HL-60/S4 treated with phorbol 12-myristate 13-acetate at 8.2 ng/mL for 4 days and 3 days (cell line): Measurements from ENCODE around the gene KRTAP10-9.
"Not testable (repeated sequence)": the region's sequence is repeated elsewhere in the genome, so short reads cannot be mapped to it uniquely, and the experiment has no call there.

Source experiments
- in situ Hi-C: fragments of 300-500 bp; cut with MboI; formaldehyde crosslinking; loops from 2 replicates; pipeline ENCODE4 v1.15.0; 2022; ENCODE audit warnings: low sequenced_read_pairs

Gene KRTAP10-9, protein sequence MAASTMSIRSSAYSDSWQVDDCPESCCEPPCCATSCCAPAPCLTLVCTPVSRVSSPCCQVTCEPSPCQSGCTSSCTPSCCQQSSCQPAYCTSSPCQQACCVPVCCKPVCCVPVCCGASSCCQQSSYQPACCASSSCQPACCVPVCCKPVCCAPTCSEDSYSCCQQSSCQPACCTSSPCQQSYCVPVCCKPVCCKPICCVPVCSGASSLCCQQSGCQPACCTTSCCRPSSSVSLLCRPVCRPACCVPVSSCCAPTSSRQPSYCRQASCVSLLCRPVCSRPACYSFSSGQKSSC

DNA sequence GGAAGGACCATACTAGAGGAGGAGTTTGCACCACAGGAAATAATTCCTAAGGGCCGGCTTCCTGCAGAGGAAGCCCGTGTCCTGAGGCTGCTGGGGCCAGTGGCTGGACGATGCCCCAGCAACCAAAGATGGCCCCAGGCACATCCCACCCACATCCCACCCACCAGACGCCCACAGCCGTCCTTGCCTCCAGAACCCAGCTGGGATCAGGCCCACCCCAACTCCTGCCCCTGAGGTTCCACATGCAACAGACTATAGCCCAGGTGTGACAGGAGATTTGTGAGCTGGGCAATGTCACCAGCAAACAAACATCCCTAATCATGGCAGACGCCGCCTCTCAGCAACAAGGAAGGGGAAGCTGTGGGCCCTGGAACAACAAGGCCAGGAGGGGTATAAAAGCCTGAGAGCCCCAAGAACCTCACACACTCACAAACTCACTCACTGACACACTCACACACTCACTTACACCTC is at the start of gene KRTAP10-9:
KRTAP10-9 (plus strand) TSS at position 421 of the 471 bp plus-strand sequence. CDS start 79 bp downstream, outside the sequence.
- in situ Hi-C loops = no loop called here

DNA sequence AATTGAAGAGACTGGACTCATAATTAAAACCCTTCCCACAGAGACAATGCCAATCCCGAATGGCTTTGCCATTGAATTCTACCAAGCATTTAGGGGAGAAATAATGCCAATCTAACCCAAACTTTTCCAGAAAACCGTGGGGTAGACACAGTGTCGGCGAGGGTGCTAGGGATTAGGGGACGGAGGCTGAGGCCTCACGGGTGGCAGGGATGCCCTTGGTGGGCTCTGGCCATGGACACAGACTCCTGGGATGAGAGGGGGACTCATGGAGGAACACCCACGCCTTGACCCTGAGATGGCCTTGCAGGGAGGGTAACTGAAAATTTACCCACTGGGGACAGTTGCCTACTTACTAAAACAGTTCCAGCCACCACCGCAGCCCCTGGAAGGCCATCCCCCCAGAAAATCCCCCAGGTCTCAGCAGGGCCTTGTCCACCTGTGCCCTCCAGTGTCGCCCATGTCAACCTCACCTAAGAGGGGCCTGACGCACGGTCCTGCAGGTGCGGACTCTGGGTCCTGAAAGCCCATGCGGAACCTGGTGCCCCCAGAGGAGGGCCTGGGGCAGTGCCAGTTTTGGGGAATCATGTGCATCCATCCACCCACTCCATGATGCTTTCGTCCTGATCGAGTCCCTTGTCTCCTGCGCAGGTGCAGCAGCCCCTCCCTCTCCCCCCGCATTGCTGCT is 48.4 kb upstream of the KRTAP10-9 start:
- in situ Hi-C loops = no loop called here

DNA sequence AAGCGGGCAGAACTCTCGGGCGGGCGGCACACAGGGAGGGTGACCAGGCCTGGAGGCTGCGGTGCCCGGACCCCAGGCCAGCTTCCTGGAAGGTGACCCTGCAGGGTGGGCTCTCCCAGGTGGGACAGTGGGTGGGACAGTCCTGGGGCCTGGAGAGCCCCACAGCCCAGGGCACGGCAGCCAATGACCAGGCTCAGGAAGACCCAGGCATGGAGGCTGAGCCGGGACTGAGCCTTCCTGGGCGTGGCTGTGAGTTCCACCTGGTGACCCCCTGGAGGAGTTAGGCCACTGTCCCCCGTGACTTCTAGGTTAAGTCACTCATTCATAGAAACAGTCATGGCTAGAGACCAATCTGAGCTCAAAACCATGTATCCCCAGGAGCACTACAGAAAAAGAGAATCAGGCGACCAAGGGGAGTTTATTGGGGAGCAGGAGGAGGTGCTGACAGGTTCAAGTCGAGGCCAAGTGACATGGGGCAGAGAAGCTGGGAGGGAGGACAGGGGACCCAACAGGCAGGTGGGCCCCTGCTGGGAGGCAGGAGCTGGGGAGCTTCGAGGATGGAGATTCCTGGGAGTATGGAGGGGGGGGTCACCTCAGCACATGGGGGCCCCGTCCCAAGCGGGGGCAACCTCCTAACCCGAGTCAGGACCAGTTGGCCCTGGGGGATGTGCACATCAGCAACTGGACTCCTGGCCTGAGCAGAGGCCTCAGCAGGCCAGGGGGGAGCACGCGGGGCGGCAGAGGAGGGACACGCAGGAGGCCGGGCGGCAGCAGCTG is 47.6 kb upstream of the KRTAP10-9 start:
- in situ Hi-C loops = no loop called here

DNA sequence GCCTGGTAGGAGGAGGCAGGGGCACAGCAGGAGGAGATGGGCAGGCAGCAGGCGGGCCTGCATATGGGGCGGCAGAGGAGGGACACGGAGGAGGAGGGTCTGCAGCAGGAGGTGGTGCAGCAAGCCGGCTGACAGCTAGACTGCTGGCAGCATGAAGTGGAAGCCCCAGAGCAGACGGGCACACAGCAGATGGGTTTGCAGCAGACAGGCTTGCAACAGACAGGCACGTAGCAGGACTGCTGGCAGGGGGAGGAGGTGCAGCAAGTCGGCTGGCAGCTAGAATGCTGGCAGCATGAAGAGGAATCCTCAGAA is 47.1 kb upstream of the KRTAP10-9 start:
- in situ Hi-C loops = no loop called here

DNA sequence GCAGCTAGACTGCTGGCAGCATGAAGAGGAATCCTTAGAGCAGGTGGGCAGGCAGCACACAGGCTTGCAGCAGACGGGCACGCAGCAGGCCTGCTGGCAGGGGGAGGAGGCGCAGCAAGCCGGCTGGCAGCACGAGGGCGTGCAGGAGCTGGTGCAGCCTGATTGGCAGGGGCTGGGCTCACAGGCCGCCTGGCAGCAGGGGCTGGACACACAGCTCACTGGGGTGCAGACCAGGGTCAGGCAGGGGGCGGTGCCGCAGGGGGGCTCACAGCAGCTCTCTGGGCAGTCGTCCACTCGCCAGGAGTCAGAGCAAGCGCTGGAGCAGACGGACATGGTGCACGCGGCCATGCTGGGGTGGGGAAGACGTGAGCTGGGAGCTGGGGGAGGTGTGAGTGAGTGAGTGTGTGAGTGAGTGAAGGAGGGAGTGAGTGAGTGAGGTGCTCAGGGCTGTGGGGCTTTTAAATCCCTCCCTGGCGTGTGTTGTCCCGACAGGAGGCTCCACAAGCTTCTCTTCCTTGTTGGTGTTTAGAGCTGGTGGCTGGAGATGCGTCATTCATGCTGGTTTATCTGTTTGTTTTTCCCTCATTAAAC is 46.6 kb upstream of the KRTAP10-9 start, which contains the start of gene KRTAP10-5:
KRTAP10-5 (minus strand) TSS at position 374 of the 591 bp plus-strand sequence; CDS start at position 348, 26 bp downstream.
- in situ Hi-C loops = not testable (repeated sequence)

DNA sequence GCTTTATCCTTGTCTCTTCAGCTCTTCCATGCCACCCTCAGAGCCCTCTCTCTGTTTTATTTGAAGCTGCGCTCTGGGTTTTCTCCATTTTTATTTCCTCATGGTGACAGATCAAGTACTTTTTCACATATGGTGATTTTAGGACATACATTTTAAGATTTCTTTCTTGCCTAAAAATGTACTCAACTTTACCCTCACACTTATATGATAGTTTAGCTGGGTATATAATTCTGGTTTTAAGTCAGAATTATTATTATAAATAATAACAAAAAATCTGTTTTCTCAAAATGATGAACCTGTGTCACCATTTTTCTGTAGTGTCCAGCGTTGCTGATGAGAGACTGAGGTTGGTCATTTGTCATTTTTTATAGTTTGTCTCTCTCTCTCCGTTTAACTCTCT is 45.7 kb upstream of the KRTAP10-9 start:
- in situ Hi-C loops = no loop called here

DNA sequence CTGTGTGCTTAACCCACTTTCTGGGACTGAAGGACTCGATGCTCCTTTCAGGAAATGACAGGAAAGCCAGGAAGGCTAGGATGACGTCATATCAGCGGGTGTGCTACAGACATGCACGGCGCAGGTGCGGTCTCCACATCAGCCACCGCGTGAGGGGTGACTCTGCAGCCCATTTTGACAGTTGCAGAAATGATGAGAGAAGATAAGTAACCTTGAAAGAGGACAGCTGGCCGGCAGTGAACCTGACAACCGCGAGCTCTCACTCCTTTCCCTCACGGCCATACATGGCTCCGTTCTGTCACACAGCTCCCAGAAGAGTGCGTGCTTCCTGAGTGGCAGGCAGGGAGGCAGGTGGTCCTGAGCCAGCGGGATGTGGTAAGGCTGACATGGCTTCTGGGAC is 44.8 kb upstream of the KRTAP10-9 start:
- in situ Hi-C loops = no loop called here

DNA sequence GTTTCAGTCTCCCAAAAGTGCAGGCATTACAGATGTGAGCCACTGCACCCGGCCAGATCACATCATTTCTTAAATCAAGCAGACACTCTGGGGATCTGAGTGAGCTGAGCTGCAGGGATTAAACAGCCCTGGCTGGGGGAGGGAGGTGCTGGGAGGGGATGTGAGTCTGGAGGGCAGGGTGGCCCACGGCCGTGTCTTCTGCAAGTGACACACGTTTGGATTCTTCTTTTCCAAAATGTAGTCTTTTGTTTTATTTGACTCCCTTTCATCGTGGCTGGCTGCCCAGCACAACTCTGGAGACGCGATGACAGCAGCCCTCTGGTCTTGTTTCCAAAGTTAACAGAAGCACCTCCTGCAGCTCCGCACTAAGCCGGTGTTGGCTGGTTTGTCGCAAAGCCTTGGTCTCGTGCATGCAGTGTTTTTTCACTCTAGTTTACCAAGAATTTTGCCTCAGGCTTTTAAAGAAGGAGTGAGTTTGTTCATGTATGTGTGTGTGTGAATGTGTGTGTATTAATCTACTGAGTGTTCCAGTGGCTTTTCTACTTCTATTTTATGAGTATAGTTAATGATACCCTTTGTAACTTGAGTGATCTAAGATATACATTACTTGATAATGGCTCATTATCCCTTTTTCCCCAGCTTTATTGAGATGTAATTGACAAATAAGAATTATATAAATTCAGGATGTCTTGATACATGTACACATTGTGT is 43.6 kb upstream of the KRTAP10-9 start:
- in situ Hi-C loops = no loop called here

DNA sequence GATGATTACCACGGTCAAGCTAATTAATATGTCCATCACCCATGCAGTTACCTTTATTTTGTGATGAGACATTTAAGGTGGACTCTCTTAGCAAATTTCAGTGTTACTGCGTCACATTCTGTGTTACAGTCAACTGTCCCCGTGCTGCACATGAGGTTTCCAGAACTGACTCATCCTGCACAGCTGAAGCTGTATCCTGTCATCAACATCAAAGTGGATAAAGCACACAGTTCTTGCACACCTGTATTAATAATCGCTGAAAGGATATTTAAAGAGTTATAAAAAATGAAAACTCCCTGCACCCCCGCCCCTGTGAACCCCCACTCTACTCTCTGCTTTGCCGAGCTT is 43.1 kb upstream of the KRTAP10-9 start:
- in situ Hi-C loops = no loop called here

DNA sequence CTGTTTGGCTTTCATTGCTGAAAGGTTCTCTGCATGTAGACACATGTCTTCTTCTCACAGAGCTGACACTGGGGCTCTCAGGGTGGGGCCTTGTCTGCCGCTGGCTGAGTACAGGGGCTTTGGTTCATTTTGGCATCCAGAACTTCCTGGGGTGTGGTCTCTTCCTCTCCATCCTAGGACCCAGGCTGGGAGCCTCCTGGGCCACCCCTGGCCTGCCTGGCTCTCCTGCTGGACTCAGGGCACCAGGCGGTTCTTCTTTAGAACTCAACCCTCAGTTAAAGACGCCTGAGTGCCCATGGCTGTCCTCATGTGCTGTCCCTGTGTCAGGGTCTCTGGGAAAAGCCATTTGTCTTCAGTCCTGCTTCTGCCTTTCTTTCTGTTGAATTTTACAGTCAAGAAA is 41.0 kb upstream of the KRTAP10-9 start:
- in situ Hi-C loops = no loop called here

DNA sequence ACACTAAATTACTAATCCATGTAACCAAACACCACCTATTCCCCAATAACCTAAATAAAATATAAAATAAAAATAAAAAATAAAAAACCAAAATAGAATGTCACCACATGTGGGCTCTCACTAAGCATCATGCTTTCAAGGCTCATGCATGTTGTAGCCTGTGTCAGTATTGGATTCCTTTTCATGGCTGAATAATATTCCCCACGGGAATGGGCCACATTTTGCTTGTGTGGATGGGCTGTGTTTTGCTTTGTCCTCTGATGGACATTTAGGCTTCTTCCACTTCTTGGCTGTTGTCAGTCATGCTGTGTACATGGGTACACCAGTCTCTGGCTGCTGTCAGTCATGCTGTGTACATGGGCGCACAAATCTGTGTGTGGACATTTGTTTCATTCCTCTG is 37.8 kb upstream of the KRTAP10-9 start:
- in situ Hi-C loops = no loop called here

DNA sequence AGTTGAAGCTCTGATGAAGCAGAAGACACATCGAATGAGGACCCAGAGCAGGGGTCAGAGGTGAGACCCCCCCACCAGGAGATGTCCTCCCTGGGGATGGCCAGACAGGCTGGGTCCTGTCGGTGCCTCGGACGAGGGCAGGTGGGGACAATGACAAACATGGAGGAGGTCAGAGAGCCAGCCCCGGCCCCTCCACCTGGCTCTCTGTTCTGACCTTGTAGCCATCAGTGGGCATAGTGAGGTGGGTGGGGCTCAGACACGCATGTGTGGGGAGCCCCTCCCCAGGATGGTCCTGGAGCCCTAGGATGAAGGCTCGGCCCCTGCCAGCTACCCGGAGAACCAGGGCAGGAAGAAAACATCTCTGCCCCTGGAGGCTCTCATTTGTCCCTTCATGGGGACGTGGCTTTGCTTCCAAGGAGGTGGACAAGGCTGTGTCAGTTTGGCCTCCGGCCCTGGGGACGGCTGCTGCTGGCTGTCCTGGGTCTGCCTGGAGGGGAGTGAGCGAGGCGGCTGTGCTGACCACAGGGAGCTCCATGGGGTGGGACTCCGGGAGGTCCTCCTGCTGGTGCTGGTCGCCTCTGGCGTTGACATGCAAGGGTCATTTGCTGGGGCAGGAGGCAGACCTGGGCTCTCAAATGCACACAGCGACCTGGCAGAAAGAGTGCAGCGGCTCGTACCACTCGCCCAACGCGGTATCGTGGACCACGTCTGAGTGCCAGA is 37.1 kb upstream of the KRTAP10-9 start:
- in situ Hi-C loops = no loop called here

DNA sequence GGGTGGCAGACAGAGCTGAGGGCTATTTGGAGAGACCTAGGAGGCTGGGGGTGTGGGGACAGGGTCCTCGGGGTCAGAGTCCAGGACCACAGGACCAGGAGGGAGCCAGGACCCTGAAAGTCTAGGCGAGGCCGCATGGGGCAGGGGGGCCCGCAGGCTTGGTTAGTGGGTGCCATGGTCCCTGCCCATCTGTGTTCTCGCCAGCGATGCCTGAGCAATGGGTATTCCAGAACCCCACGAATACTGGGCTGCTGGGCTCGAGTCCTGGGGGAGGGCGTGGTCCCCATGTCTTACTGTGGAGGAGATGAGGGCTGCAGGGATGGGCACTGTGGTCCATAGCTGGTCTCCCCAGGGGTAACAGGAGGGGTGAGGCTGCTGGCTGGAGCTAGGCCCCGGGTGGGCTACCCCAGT is 36.6 kb upstream of the KRTAP10-9 start:
- in situ Hi-C loops = no loop called here

DNA sequence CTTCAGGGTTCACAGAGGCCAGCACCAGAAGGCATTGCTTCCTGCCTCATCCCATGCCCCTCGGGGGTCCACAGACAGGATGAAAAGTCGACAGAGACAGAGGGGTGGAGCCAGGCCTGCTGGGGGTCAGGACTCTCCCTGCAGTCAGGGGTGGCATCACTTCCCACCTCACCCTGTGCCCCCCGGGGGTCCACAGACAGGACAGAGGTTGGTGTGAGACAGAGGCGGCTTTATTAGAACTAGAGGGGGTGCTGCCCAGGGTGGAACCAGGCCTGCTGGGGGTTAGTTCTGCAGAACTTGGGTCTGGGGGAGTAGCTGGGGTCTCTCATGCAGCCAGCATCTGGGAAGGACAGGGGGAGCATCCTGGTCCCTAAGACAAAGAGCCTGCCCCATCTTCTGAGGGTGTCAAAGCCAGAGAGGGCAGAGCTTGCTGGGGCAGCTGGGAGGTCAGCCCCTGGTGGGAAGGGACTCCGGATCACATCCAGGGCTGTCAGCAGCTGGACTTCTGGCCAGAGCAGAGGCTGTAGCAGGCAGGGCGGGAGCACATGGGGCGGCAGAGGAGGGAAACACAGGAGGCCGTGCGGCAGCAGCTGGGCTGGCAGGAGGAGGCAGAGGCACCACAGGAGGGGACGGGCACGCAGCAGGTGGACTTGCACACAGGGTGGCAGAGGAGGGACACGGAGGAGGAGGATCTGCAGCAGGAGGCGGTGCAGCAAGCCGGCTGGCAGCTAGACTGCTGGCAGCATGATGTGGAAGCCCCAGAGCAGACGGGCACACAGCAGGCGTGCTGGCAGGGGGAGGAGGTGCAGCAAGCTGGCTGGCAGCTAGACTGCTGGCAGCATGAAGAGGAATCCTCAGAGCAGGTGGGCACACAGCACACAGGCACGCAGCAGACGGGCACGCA is 35.7 kb upstream of the KRTAP10-9 start:
- in situ Hi-C loops = not testable (repeated sequence)

DNA sequence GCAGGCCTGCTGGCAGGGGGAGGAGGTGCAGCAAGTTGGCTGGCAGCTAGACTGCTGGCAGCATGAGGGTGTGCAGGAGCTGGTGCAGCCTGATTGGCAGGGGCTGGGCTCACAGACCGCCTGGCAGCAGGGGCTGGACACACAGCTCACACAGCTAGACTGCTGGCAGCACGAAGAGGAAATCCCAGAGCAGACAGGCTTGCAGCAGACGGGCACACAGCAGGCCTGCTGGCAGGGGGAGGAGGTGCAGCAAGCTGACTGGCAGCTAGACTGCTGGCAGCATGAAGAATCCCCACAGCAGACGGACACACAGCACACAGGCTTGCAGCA is 35.1 kb upstream of the KRTAP10-9 start:
- in situ Hi-C loops = not testable (repeated sequence)

DNA sequence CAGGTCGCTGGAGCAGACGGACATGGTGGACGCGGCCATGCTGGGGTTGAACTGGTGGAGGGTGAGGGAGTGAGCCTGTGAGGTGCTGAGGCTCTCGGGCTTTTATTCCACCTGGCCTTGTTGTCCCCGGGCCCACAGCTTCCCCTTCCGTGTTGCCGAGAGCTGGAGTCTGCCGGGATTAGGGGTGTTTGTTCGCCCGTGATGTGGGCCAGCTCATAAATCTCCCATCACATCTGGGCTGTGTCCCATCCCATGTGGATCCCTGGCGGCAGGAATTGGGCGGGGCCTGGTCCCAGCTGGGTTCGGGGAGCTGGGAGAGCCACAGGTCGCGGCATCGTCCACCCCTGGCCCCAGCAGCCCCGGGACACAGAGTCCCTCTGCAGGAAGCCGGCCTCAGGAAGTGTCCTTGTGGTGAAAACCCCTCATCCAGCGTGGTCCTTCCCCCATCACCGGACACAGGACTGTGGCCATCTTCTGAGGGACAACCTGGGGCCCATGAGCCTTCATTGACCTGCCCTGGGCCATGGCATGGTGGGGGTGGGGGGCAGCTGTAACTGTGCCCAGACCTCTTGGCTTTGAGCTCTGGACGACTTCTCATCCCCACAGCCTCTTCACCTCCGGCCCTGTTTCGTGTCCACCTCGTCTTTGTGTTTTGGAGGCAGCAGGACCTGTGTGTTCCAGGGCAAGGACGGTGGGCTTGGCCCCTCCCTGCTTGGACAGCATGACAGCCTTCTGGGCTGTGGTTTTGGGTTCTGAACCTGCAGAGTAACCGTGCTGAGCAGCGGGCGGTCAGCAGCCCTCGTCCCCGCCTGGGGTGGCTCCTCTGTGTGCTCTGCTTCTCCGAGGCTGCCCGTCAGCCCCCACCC is 34.2 kb upstream of the KRTAP10-9 start, which contains the start of gene KRTAP10-6:
KRTAP10-6 (minus strand) TSS at position 60 of the 866 bp plus-strand sequence; CDS start at position 39, 21 bp downstream.
- in situ Hi-C loops = no loop called here

DNA sequence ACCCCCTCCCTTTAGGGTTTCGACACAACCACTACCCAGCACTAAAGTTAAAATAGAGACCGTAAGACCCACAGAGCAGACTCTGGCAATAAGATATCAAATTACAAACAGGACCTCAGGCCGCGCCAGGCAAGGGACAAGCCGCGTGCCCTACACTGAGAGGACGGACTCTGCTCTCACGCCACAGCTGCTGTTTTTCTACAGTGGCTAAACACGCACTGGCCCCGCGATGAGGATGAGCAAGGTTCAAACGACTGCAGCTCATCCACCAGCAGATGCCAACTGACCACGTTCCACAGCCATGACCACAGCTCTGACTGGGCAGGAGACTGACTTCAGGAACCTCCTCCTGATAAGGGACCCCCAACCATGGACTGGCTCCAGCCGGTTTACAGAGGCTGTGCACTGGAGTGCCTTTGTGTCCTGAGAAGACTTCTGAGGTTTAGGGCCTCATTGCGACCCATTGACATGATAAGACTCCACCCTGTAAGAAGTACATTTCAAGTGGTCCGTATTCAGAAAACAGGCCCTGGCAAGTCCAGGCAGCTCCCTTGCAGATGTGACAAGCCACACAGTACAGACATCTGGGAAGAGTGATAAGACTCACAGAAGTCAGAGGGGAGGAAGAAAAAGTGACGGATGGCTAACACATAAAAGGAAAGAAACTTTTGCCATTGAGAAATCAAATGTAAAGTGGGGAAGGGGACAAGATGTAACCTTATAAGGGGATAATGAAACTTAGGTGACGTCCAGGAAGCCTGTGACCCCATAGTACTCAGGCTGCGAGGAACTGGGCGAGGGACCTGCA is 33.1 kb upstream of the KRTAP10-9 start:
- in situ Hi-C loops = no loop called here
